CD4-positive, alpha-beta T cell (primary cell): Measurements from ENCODE around the gene ELF4. TPM values are rescaled to one million over a fixed set of nuclear protein-coding genes. Genes with fewer than 3 reads are reported as not detected.

ENCODE experiments used
- ATAC-seq: fragments of 200-7000 bp; cut with Tn5 transposase; one replicate; pipeline ENCODE4 v1.10.0; 2022; ENCODE audit warnings: mild to moderate bottlenecking; ENCODE audit not compliant: poor library complexity
- CTCF ChIA-PET: fragments of 350-600 bp; sonication (Branson Sonifier 250); formaldehyde crosslinking; loops from one replicate; lab custom pipeline; 2021; ENCODE audit warnings: antibody characterized with exemption, inconsistent platforms; lab: Charles Lee
- POLR2A ChIA-PET: fragments of 350-600 bp; sonication (Branson Sonifier 250); formaldehyde crosslinking; loops from one replicate; lab custom pipeline; 2021; ENCODE audit warnings: antibody characterized with exemption, inconsistent platforms; lab: Charles Lee
- DNase-seq, 14 experiments: peaks; one replicate each; pipeline ENCODE4 v3.0.0-alpha.2; 2013 to 2020; ENCODE audit warnings: mixed read lengths in 2 of 14
- H3K27ac ChIP-seq, 2 donors: one replicate each; pipeline versions ENCODE4 v1.5.1 to v1.7.0; 2013; ENCODE audit warnings: low read length in 2 of 2, low read depth in 1 of 2, mild to moderate bottlenecking in 1 of 2
- H3K27me3 ChIP-seq, 2 experiments: 1 replicate in 1 of 2; 2 replicates in 1 of 2; pipeline versions ENCODE4 v1.6.1 to v1.7.0; 2013; ENCODE audit warnings: low read length in 2 of 2, control low read depth in 1 of 2, mild to moderate bottlenecking in 1 of 2, moderate library complexity in 1 of 2; ENCODE audit not compliant: insufficient read depth in 2 of 2, control insufficient read depth in 1 of 2
- H3K36me3 ChIP-seq: one replicate; pipeline ENCODE4 v1.6.1; 2013; ENCODE audit warnings: low read length, control low read depth; ENCODE audit not compliant: insufficient read depth
- H3K4me1 ChIP-seq: one replicate; pipeline ENCODE4 v1.6.1; 2013; ENCODE audit warnings: low read length, control low read depth; ENCODE audit not compliant: insufficient read depth
- H3K4me3 ChIP-seq: one replicate; pipeline ENCODE4 v1.5.1; 2013; ENCODE audit warnings: mild to moderate bottlenecking, low read length, moderate library complexity
- H3K9me3 ChIP-seq, 2 experiments: 1 replicate in 1 of 2; 2 replicates in 1 of 2; pipeline versions ENCODE4 v1.6.1 to v1.7.0; 2013; ENCODE audit warnings: low read length in 2 of 2, mild to moderate bottlenecking in 2 of 2, control low read depth in 1 of 2, moderate library complexity in 1 of 2; ENCODE audit not compliant: control insufficient read depth in 1 of 2, insufficient read depth in 1 of 2
- H3K27ac Mint-ChIP-seq: one replicate; pipeline ENCODE4 v1.8.0; 2020; ENCODE audit warnings: mixed read lengths
- H3K27me3 Mint-ChIP-seq: one replicate; pipeline ENCODE4 v1.8.0; 2021; ENCODE audit warnings: mixed read lengths
- H3K36me3 Mint-ChIP-seq: one replicate; pipeline ENCODE4 v1.8.0; 2021; ENCODE audit warnings: low read depth, mixed read lengths
- H3K4me1 Mint-ChIP-seq: one replicate; pipeline ENCODE4 v1.8.0; 2021; ENCODE audit warnings: low read depth, mixed read lengths
- H3K4me3 Mint-ChIP-seq: one replicate; pipeline ENCODE4 v1.8.0; 2020; ENCODE audit warnings: mild to moderate bottlenecking, mixed read lengths
- H3K9me3 Mint-ChIP-seq: one replicate; pipeline ENCODE4 v1.8.0; 2020; ENCODE audit warnings: mixed read lengths
- intact Hi-C, 2 experiments: fragments of 100-400 bp; cut with DNase I in 1 of 2; cut with micrococcal nuclease in 1 of 2; formaldehyde crosslinking; loops; one replicate each; pipeline versions ENCODE4 v1.15.1 to v1.9.0; 2023 to 2025; cut with DNase I, micrococcal nuclease
- total RNA-seq, 174 experiments: library from RNA in 2 of 174; stranded (reverse) in 2 of 174; gene quantifications; one replicate each; pipeline ENCODE4 v1.2.3 and lab custom pipeline; 2021 to 2026
- TF ChIP-seq, protein P1 (sequence below): fragments of 200-600 bp; IDR thresholded peaks from one replicate; pipeline ENCODE4 v1.8.0; 2022; ENCODE audit warnings: antibody characterized with exemption, mild to moderate bottlenecking

Gene ELF4
- total RNA-seq, 2 experiments from 2014 or later, result 17.3 to 17.4 TPM

DNA sequence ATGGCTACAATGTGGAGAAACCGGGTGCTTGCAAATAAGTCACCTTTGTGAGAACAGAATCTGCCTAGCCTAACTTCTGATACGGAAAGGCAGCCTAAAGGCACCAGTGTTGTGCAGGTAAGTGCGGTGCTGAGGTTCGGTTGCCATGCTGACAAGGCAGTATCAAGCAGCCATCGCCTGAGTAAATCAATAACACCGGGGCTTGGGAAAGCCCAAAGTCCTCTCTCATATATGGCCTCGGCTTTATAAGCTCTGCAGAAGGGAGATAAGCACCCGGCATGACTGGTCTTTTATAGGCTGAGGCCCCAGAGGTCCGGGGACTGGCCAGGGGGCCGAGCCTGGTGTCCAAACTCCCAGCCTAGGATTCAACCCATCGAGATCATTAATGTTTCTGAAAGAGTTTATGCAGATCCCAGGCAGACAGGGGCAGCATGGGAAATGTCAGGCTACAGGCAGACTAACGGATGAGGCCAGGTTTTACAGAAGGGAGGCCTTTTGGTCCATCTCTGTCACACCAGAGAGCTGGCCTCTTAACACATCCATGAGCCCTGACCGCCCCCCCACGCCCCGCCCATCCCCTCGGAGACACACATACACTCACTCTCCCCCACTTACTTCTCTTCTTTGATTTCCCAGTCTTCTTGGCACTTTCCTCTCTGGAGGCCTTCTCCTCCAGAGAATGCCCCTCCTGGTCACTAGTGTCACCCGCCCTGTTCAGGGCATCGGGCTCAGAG, 38.5 kb downstream of the ELF4 start:
- Mint-ChIP-seq H3K27me3 (no peaks in the 10 kb centered on the region), H3K9me3 (no peaks in the 10 kb centered on the region), H3K27ac (peak overlapping the region; percentile 39), H3K36me3 (peaks cover 58% of the 10 kb centered on the region), H3K4me3 (no peak overlapping the region), H3K4me1 (no peaks in the 10 kb centered on the region)
- POLR2A ChIA-PET, result no interaction called here
- H3K4me1 ChIP-seq, result no peaks in the 10 kb centered on the region
- DNase-seq, result no peak
- CTCF ChIA-PET, result interaction anchor here (1.1 kb wide), 1 partner anchor 49 kb away, joined by 3 read pairs; no protein-coding TSS in a partner anchor
- H3K4me3 ChIP-seq, result no peak overlapping the region
- no peak for ATAC-seq
- TF ChIP-seq, protein P1, sequence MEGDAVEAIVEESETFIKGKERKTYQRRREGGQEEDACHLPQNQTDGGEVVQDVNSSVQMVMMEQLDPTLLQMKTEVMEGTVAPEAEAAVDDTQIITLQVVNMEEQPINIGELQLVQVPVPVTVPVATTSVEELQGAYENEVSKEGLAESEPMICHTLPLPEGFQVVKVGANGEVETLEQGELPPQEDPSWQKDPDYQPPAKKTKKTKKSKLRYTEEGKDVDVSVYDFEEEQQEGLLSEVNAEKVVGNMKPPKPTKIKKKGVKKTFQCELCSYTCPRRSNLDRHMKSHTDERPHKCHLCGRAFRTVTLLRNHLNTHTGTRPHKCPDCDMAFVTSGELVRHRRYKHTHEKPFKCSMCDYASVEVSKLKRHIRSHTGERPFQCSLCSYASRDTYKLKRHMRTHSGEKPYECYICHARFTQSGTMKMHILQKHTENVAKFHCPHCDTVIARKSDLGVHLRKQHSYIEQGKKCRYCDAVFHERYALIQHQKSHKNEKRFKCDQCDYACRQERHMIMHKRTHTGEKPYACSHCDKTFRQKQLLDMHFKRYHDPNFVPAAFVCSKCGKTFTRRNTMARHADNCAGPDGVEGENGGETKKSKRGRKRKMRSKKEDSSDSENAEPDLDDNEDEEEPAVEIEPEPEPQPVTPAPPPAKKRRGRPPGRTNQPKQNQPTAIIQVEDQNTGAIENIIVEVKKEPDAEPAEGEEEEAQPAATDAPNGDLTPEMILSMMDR, result no peak
- peaks cover 60% of the 10 kb centered on the region for H3K36me3 ChIP-seq
- H3K9me3 ChIP-seq, result no peaks in the 10 kb centered on the region
- intact Hi-C loops, result no loop called here
- H3K27me3 ChIP-seq, result no peaks in the 10 kb centered on the region
- H3K27ac ChIP-seq, result peak overlapping the region in 1 of 2 donors; percentile 21

DNA sequence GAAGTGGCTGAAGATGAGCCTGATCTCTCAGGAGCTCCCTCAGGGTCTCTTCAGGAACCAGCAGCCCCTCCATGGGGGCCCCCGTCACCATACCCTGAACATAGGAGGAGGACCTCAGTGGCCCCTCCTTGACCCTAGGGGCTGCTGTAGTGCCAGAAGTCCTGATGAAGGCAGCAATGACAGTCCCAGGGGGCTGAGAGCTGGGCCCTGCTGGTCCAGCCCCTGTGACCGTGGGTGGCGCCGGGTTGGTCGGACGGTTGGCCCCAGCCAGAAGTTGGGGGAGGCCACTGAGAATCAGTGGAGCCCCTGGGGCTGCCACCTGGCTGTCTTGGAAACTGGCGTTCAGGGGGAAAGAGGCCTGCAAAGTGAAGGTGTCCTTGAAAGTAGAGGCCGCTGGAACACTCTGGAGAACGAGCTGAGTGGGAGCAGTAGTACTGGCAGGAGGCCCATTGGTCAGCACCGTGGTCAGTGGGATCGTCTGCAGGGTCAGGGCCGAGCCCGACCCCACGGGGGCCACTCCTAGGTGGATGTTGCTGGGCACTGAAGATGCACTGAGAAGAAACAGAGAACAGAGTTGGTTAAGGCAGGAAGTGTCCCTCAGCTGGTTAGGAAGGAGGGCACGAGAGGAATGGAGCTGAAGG, 43.2 kb downstream of the ELF4 start:
- CTCF ChIA-PET, result no interaction called here
- DNase-seq, result no peak
- Histone ChIP-seq H3K9me3 (no peaks in the 10 kb centered on the region), H3K4me3 (no peak overlapping the region), H3K4me1 (no peaks in the 10 kb centered on the region), H3K27me3 (no peaks in the 10 kb centered on the region), H3K36me3 (peaks cover 49% of the 10 kb centered on the region), H3K27ac (no peak overlapping the region)
- TF ChIP-seq, protein P1, result no peak
- no peaks in the 10 kb centered on the region for H3K4me1 Mint-ChIP-seq
- no peaks in the 10 kb centered on the region for H3K9me3 Mint-ChIP-seq
- peaks cover 57% of the 10 kb centered on the region for H3K36me3 Mint-ChIP-seq
- ATAC-seq, result no peak
- no peak overlapping the region for H3K4me3 Mint-ChIP-seq
- no peak overlapping the region for H3K27ac Mint-ChIP-seq
- no peaks in the 10 kb centered on the region for H3K27me3 Mint-ChIP-seq
- POLR2A ChIA-PET, result interaction anchor here (0.6 to 0.7 kb wide), 2 partner anchors 74 to 934 kb away, joined by 3 read pairs; no protein-coding TSS in a partner anchor
- intact Hi-C loops, result no loop called here

DNA sequence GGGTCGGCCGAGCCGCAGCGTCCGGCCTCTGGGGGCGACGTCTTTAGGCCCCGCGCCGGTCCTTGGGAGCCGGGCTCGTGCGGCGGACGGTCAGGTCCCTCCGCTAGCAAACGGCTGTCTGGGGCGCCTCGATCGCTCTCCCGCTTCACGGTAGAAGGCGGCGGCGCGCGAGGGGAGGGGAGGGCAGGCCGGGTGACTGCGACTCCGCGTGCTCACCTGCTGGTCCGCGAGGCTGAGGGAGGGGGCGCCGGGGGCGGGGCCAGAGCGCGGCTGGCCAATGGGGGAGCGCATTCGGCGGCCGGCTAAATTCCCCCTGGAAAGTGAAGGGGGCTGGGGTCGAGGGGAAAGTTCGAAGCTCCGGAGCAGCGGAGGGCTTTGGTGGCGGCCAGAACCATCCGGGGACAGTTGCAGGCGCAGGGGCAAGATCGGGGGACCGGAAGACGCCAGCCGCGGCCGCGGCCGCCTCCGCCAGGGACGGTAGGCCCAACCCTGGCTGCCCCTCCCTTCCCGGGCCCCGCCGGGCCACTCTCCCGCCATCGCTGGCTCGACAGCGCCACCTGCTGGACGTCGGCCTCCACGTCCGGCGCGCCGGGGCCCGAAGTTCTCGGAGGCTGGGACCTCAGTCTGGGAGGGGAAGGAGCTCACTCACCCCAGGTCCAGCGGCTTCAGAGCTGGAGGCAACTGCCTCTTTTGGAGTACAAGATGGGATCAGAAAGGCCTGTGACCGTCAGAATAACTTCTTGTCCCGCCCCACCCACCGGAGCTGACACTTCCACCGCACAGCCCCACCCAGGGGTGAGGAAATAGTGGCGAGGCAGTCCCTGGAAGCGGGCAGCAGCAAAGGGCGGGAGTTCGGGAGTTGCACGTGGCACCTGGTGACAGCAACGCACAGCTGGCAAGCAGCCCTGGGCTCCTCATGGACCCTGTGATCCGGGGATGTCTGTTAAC, 49.9 kb downstream of the ELF4 start:
- no peak overlapping the region for H3K27ac Mint-ChIP-seq
- no peaks in the 10 kb centered on the region for H3K9me3 ChIP-seq
- H3K4me3 ChIP-seq, result peak overlapping the region; percentile 45
- H3K27ac ChIP-seq, result no peak overlapping the region
- peak; percentile 82 for ATAC-seq
- POLR2A ChIA-PET, result interaction anchor here (0.9 to 1.3 kb wide), 4 partner anchors 32 to 132 kb away, joined by 3 to 4 read pairs (median 4); no protein-coding TSS in a partner anchor
- H3K27me3 ChIP-seq, result no peaks in the 10 kb centered on the region
- peaks cover 13% of the 10 kb centered on the region for H3K4me1 ChIP-seq
- DNase-seq, result peak; percentile 50 to 87 (median 77)
- H3K27me3 Mint-ChIP-seq, result no peaks in the 10 kb centered on the region
- peak overlapping the region; percentile 71 for H3K4me3 Mint-ChIP-seq
- intact Hi-C loops, result loop anchor here (1.0 to 2.0 kb wide), 3 partner anchors 135 to 460 kb away; no protein-coding TSS in a partner anchor
- H3K4me1 Mint-ChIP-seq, result peaks cover 10% of the 10 kb centered on the region
- H3K36me3 Mint-ChIP-seq, result peaks cover 11% of the 10 kb centered on the region
- CTCF ChIA-PET, result interaction anchor here (0.7 to 2.2 kb wide), 7 partner anchors 15 to 154 kb away, joined by 3 to 8 read pairs (median 4); partner anchors contain the start of gene UTP14A
- no peaks in the 10 kb centered on the region for H3K36me3 ChIP-seq
- H3K9me3 Mint-ChIP-seq, result no peaks in the 10 kb centered on the region
- TF ChIP-seq, protein P1, result peak; percentile 78
